ENCODE measurements around the gene TYMS. TPM values are rescaled to one million over a fixed set of nuclear protein-coding genes. Genes with fewer than 3 reads are reported as not detected.

TYMS gene
- polyA plus RNA-seq, 3 donors, result not detected

DNA sequence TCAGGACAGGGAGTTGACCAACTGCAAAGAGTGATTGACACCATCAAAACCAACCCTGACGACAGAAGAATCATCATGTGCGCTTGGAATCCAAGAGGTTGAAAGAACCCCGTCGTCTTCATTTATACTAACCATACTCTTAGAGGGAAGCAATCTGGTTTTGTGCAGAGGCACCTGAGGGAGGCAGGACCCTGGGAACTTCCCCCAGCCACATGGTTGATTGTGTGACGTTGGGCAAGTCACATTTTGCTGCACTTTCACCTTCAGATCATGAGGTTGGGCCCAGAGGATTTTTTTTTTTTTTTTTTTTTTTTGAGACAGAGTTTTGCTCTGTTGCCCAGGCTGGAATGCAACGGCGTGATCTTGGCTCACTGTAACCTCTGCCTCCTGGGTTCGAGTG lies 11.6 kb downstream of the TYMS start:
- no peak overlapping the region for H3K27ac Mint-ChIP-seq
- Histone ChIP-seq H3K4me1 (ENCODE audit: control insufficient read depth in 1 of 2, insufficient read depth in 2 of 2, low read length in 2 of 2) (no peaks in the 10 kb centered on the region), H3K4me3 (replicated peaks in 1 of 3; ENCODE audit: low read depth in 2 of 3, low read length in 3 of 3) (no peak overlapping the region), H3K79me2 (ENCODE audit: insufficient read depth, low read length) (peaks cover 24% of the 10 kb centered on the region), H3K9ac (ENCODE audit: insufficient read depth, low read length, poor library complexity, severe bottlenecking) (no peak overlapping the region), H3K4me2 (replicated peaks; ENCODE audit: extremely low read depth, low read length, poor library complexity, severe bottlenecking) (no peak overlapping the region), H3K27me3 (ENCODE audit: control insufficient read depth in 2 of 2, insufficient read depth in 2 of 2, low read length in 2 of 2) (no peaks in the 10 kb centered on the region), H3K27ac (ENCODE audit: low read depth in 1 of 2, low read length in 2 of 2) (no peak overlapping the region), H4K20me1 (ENCODE audit: insufficient read depth, low read length) (no peaks in the 10 kb centered on the region), H3K9me3 (replicated peaks in 1 of 2; ENCODE audit: control insufficient read depth in 1 of 2, insufficient read depth in 1 of 2, low read length in 2 of 2) (no peaks in the 10 kb centered on the region), H2AFZ (ENCODE audit: insufficient read depth, low read depth, low read length, poor library complexity, severe bottlenecking) (no peak overlapping the region), H3K36me3 (replicated peaks in 1 of 2; ENCODE audit: control insufficient read depth in 1 of 2, insufficient read depth in 2 of 2, low read length in 2 of 2) (peaks cover 32 to 73% of the 10 kb centered on the region in 2 donors)
- H3K4me1 Mint-ChIP-seq, result no peaks in the 10 kb centered on the region
- H3K36me3 Mint-ChIP-seq, result peaks cover 58 to 70% of the 10 kb centered on the region in 2 donors
- no peak for TF ChIP-seq CTCF (IDR thresholded peaks at IDR 0.05)
- 60% methylated on average over 1 of the region's 8 CpGs for WGBS (ENCODE audit: insufficient coverage)
- no peak overlapping the region for H3K4me3 Mint-ChIP-seq
- no peak for DNase-seq
- intact Hi-C loops (cut with micrococcal nuclease), result no loop called here
- no peaks in the 10 kb centered on the region for H3K27me3 Mint-ChIP-seq (ENCODE audit: low read depth in 3 of 3)
- peaks cover 0 to 2% (median 0%) of the 10 kb centered on the region in 7 donors for H3K9me3 Mint-ChIP-seq

GRCh38 chr18:670522-670921 lies 13.1 kb downstream of the TYMS start:
- WGBS (ENCODE audit: insufficient coverage), result 82% methylated on average over 5 of the region's 11 CpGs
- Histone ChIP-seq H3K36me3 (replicated peaks in 1 of 2; ENCODE audit: control insufficient read depth in 1 of 2, insufficient read depth in 2 of 2, low read length in 2 of 2) (peaks cover 32 to 87% of the 10 kb centered on the region in 2 donors), H3K79me2 (ENCODE audit: insufficient read depth, low read length) (peaks cover 24% of the 10 kb centered on the region), H3K9me3 (replicated peaks in 1 of 2; ENCODE audit: control insufficient read depth in 1 of 2, insufficient read depth in 1 of 2, low read length in 2 of 2) (no peaks in the 10 kb centered on the region), H3K4me1 (ENCODE audit: control insufficient read depth in 1 of 2, insufficient read depth in 2 of 2, low read length in 2 of 2) (no peaks in the 10 kb centered on the region), H3K27me3 (ENCODE audit: control insufficient read depth in 2 of 2, insufficient read depth in 2 of 2, low read length in 2 of 2) (no peaks in the 10 kb centered on the region), H3K27ac (ENCODE audit: low read depth in 1 of 2, low read length in 2 of 2) (no peak overlapping the region), H3K9ac (ENCODE audit: insufficient read depth, low read length, poor library complexity, severe bottlenecking) (no peak overlapping the region), H3K4me3 (replicated peaks in 1 of 3; ENCODE audit: low read depth in 2 of 3, low read length in 3 of 3) (no peak overlapping the region), H2AFZ (ENCODE audit: insufficient read depth, low read depth, low read length, poor library complexity, severe bottlenecking) (no peak overlapping the region), H3K4me2 (replicated peaks; ENCODE audit: extremely low read depth, low read length, poor library complexity, severe bottlenecking) (no peak overlapping the region), H4K20me1 (ENCODE audit: insufficient read depth, low read length) (no peaks in the 10 kb centered on the region)
- Mint-ChIP-seq H3K4me1 (no peaks in the 10 kb centered on the region), H3K36me3 (peaks cover 65 to 78% of the 10 kb centered on the region in 2 donors), H3K9me3 (peaks cover 0 to 2% (median 0%) of the 10 kb centered on the region in 7 donors), H3K27me3 (ENCODE audit: low read depth in 3 of 3) (no peaks in the 10 kb centered on the region), H3K27ac (peak overlapping the region in 2 of 7 donors; percentile 2 to 69), H3K4me3 (no peak overlapping the region)
- no peak for DNase-seq
- intact Hi-C loops (cut with micrococcal nuclease), result loop anchor here in 1 of 2 donors (5.0 kb wide), 1 partner anchor 42 kb away; the partner anchor contains the start of gene ENOSF1
- TF ChIP-seq CTCF (IDR thresholded peaks at IDR 0.05), result no peak
